ENCODE measurements around the gene FCN3. TPM values are rescaled to one million over a fixed set of nuclear protein-coding genes. Genes with fewer than 3 reads are reported as not detected.

FCN3 gene
- total RNA-seq, 1 experiment from 2014 or later = not detected

DNA sequence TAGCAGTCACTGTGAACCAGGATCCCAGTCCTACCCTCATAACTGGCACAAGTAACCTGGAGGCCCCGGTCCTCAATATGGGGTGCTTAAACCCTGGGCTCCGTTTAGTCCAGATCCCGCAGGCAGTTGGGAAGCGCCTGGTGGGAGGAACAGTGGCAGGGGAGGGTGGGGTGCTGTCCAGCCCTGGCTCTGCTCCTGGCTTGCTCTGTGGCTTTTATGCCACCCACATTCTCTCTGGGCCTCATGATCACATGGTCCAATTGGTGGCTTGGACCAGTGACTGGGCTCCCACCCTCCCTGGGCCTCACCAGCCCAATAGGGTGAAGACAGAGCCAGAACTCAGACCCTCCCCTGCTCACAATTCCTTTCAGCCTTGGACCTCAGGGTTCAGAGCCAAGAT is 5.6 kb upstream of the FCN3 start:
- DNase-seq (ENCODE audit: low read depth) = no peak

DNA sequence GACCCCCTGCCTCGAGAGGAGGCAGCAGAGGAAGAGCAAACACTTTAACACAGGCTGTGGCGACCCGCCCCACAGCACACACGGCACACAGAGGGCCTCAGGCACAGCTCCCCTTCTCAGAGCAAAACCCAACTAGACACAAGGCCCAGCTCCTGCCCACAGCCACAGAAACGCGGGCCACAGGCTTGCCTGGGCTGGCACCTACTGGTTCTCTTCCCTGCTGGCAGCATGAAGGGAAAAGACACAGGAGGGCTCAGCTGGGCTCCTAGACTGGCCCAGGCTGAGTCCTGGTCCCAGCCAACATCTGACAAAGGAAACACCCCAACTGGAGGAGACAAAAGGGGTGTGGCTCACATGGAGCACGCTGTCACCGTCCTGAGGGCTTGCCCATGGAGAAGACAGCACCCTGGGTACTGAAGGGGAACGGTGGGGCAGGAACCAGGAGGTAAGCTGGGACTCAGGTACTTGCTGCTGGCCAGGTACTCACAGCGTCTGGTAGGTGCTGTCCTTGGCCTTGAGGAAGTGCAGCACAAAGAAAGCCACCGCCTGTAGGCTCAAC is 5.0 kb upstream of the FCN3 start:
- DNase-seq (ENCODE audit: low read depth) = no peak

DNA sequence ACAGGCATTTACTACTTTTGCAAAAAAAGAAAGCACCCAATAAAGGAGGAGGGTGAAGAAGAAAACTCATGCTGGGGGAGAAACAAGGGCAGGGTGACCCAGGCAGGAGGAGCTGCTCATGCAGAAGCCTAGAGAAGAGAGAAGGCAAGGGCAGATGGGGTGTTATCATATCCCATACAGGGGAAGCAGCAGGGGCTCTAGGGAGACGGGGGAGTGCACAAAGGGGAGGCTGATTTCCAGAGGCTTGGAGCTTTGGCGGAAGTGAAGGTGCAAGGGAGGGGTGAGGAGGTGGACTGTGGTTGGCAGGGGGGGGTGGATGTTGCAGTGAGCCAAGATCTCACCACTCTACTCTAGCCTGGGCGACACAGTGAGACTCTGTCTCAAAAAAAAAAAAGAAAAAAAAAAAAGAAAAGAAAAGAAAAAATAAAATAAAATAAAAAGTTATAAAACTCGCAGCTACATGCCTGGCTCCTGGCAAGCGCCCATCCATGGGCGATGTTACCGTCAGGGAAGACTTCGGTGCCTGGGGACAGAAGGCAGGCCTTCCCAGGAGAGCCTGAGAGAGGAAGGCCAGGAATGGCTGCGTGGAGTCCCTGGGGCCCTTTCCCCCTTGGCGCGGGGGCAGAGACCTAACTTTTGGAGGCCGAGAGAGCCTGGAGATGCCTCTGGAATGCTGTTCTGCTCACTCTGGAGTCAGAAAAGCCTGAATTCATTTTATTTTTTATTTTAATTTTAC is 3.3 kb upstream of the FCN3 start:
- DNase-seq (ENCODE audit: low read depth) = no peak

DNA sequence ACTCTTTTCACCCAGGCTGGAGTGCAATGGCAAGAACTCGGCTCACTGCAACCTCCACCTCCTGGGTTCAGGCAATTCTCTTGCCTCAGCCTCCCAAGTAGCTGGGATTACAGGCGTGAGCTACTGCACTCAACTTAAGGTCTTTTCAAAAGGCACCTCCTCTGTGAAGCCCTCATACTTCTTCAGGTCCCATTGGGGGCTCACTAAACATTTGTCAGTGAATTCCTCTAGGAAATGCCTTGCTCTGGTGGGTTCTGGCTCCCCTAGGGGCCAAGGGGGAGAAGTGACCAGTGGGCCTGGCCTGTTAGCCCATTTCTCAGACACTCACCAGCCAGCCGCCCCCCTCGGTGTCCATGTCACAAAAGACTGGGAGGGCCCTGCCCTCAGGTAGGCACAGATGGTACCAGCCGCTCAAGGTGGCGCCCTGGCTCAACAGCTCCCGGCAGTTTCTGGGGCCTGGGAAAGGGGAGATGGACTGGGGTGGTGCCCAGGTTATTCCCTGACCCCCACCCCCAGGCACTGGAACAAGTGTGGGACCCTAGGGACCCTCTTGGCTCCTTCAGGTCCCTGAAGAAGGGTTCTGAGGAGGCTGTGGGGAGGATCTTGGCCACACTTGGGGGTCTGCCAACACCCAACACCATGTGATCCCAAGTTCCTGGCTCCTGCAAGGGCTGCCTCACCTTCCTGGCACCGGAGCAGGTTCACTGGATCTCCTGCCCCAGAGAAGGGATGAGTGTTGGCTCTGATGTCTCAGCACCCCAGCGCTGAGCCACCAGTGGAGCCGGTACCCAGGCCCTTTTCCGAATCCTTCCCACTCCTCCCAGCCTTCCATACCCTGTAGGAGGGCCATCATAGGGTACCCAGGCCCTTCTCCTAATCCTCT is 1.6 kb downstream of the FCN3 start:
- DNase-seq (ENCODE audit: low read depth) = no peak

DNA sequence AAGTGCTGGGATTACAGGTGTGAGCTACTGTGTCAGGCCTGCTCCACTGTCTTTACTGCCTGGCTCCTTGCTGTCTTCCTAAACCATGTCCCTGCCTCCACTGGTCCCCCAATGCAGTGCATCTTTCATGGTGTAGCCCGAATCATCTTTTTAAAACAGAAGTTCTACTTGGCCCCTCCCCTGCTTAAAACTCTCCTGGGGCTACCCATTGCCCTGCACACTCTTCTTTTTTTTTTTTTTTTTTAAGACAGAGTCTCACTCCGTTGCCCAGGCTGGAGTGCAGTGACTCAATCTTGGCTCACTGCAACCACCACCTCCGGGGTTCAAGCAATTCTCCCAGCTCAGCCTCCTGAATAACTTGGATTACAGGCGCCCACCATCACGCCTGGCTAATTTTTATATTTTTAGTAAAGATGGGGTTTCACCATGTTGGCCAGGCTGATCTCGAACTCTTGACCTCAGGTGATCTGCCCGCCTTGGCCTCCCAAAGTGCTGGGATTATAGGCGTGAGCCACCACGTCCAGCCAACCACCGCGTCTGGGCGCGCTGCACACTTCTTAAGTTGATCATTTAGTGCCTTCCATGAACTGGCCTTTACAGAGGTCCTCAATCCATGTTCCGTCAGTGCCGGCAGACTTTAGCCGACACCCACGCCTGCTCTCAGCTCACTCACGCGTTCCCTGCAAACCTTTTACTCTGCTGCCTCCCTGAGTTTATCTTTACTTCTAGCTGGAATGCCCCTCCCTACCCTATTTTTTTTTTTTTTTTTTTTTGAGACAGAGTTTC is 2.4 kb downstream of the FCN3 start:
- DNase-seq (ENCODE audit: low read depth) = no peak

DNA sequence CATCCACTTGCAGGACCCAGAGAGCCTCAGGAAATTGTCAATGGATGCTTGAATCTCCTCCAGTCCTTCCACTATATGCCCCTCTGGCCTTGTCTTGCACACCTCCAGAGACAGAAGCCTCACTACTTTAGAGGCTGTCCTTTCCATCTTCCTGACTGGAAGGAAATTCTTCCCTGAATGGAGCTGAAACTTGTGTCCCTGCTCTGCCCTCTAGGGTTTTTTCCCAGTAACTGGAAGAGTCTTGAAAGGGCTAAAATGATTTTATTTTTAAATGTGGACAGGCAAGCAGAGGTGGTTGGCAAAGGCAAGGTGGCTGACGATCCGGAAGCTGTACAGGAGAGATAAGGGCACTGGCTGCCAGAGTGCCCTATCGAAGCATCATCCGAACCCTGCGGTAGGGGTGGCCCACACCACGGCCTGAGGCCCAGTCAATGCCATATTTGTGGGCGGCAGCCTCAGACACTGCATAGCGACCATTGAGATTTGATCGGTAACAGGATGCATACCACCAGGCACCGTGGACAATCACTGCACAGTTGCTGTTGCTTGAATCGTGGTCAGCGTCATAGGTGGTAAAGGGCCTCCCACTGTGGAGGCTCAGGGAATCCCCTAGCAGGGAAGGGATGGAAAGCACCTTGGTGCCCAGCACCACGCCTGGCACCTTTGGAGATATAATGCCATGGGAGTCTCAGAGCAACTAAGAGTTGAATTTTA is 5.6 kb downstream of the FCN3 start:
- peak; percentile 40 for DNase-seq (ENCODE audit: low read depth)

DNA sequence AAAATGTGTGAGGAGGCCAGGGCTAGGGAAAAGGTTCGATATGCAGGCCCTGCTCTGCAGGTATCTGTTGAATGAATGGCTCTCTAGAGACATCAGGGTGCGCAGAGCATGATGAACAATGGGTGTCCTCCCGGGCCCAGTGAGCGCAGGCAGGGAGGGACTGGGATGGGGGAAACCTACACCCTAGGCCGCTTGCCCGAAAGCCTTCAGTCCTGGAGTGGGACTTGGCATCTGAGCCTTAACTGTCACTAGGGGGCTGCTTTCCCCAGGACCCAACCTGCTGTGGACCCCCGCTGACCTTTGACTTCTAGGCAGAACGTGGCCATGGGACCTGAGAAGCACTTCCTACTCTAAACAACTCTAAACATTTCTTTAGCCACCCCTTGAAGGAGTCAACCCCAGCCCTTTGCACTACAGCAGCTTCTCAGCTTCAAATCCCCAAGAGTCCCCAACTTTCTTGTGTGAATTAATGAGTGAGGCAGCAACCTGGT is 7.4 kb downstream of the FCN3 start:
- no peak for DNase-seq (ENCODE audit: low read depth)

DNA sequence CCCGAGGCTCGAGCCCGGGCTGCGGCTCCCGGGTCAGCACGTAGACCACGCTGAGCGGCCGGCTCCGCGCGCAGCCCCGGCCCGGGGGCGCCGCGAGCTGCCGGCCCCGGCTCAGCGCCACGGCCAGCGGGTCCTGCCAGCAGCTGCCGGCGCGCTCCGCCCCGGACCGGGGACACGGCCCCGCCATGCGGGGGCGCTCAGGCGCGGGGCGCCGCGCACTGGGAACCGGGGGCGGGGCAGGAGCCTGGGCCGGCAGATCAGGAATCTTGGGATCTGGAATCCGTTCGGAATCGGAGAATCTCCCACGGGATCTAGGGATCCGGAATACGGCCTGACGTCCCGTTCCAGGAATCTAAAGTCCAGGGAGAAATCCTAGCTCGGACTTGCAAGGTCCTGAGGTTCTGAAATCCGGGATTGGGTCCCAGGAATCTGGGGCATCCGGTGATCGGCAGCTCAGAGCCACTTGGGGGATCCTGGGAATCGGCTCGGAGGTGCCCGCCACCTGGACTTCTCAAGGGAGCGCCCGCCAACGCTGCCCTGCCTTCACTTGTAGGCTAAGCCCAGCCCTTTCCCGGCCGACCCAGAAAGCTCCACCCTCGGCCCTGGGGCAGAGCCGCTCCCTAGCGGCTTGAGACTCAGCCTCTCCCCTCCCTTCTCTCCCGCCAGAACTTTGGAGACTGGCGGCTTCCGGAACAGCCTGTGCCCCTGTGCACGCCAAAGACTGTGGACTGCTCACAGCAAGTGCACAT is 8.0 kb downstream of the FCN3 start, which contains the start of gene MAP3K6:
TSS of gene MAP3K6 (minus strand) at position 551 of the 749 bp plus-strand sequence. CDS start at position 187, 364 bp downstream.
- DNase-seq (ENCODE audit: low read depth) = peak; percentile 86

DNA sequence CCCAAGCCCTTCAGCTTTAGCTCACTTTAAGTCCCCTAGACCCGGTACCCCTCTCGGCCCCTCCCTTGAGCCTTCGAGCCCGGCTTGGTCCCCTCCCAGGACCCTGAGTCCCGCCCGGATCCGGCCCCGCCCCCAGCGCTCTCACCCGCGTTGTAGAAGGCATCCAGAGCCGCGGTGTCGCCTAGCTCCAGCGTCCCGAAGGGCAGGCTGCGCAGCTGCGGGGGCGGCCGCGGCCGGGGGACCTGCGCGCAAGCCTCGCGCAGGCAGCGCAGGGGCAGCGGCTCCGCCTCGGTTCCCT is 8.6 kb downstream of the FCN3 start:
- DNase-seq (ENCODE audit: low read depth) = peak; percentile 79

DNA sequence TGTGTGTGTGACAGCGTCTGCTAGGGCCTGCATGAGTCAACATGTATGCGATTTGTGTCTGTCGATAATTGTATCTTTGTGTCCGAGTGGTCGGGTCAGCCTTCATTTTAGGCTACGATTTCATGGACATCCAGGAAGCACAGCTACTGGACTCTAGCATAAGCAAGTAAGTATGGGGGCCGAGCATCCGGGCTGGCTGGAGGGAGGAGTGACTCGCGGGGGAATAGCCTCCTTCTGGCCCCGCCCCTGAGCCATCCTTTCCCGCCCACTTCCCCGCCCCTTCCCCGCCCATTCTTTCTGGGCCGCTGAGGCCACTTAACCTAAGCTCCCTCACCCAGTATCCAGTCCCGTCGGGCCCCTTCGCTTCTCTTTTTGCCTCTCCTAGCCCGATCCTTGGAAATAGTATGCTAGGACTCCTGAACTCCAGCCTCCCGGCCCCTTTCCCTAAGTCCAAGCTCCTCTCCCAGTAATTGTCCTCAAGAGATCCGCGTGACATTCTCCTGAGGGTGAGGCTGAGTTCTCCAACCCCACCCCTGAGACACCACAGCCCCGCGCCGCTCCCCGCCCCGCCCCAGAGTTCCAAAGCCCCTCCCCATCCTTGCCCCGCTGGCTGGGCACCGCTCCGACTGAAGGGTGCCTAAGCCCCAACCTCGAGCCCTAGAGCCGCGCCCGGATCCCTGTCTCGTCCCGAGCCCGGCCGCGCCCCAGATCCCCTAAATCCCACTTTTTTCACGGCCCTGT is 9.1 kb downstream of the FCN3 start:
- peak; percentile 87 for DNase-seq (ENCODE audit: low read depth)

DNA sequence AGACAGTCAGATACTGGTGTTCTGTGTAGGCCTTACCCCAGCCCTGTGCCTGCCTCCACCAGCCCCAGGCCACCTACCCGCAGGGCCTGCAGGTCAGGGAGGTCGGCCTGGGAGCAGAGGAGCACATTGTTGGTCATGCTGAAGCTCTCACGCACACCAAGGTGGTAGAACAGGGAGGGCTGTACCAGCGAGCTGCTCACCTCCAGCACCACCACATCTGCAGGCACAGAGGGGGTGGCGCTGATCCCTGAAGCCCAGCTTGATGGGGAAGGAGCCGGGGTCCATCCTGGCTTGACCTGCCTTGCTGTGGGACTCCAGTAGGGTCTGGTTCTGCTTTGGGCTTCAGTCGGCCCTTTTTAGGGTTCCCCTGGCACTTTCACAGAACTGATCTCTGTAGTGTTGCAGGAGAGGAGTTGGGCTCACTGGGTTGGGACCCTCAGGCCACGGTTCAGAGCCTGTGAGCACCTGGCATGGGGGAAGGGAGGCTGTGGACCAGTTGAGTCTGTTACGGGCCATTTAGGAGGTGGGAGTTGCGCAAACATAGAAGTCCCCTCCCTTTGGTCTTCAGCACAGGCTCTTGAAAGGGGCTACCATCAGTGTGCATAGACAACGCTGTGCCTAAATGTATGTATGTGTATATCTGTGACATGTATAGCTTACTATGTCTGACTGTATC is 9.8 kb downstream of the FCN3 start:
- no peak for DNase-seq (ENCODE audit: low read depth)

DNA sequence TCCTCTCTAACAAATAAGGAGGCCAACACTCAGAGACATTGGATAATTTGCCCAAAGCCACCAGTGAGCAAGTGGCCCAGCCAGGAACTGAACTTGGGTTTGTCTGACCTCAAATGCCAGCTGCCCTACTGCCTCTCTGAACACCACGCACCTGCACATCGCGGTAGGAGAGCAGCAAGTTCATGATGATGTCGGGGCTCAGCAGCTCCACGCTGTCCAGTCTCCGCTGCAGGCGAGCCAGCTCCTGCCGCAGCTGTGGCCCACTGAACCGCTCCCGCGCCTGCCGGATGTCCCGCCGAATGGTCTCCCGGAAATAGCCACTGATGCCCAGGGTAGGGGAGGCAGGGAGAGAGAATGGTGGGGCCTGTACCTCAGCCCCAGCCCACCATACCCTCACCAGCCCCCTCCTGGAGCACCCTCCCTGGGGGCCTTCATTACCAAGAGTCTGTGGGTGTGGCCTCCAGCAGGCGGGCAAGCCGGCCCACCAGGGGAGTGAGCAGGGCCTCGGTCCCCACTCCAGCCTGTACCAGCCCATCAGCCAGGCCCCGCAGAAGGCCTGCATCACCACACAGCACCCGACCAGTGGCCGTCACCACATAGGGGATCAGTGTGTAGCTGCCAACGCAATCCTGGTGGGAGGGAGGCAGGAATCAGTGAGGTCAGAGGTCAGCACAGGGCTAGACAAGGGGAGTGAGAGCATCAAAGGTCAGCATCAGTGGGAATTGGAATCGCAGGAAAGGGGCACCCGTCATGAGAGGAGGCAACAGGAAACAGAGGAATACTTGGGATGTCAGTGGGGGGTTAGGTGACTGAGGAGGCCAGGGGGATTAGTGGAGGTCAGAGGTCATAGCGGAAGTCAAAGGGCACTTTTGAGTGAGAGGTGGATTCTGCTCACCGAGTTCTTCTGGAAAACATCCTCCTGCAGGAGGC is 10.6 kb downstream of the FCN3 start:
- no peak for DNase-seq (ENCODE audit: low read depth)

DNA sequence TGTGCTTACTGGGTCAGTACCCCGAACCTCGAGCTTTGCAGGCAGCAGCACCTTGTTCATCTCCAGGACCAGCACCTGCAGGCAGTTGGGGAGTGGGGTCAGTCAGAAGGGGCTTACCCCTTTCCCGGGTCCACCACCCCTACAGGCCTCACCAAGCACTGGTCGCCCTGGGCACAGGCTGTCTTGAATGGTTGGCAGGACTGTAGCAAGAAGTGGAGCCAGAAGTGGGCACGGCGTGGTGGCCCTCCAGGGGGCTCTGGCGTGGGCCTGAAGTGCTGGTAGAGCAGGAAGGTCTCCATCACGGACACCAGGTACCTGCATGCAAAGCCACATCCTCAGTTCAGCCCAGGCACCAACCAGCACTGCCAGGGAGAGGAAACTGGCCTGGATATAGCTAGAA is 13.1 kb downstream of the FCN3 start:
- no peak for DNase-seq (ENCODE audit: low read depth)

DNA sequence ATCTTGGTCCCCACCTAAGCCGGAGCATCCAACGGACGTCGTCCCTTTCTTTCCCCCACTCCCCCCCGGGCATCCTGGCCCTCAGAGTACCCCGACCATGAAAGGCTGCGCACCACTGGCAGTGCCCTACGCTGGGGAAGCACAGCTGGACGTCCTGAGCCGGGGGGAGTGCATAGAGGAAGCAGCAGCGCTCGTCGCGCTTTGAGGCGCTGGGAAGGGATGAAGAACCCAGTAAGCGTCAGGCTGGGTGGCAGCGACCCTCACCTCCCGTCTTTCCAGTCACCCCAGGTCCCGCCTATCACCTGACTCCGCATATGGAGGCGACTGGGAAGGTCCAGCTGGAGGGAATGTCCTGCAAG is 13.6 kb downstream of the FCN3 start:
- no peak for DNase-seq (ENCODE audit: low read depth)

DNA sequence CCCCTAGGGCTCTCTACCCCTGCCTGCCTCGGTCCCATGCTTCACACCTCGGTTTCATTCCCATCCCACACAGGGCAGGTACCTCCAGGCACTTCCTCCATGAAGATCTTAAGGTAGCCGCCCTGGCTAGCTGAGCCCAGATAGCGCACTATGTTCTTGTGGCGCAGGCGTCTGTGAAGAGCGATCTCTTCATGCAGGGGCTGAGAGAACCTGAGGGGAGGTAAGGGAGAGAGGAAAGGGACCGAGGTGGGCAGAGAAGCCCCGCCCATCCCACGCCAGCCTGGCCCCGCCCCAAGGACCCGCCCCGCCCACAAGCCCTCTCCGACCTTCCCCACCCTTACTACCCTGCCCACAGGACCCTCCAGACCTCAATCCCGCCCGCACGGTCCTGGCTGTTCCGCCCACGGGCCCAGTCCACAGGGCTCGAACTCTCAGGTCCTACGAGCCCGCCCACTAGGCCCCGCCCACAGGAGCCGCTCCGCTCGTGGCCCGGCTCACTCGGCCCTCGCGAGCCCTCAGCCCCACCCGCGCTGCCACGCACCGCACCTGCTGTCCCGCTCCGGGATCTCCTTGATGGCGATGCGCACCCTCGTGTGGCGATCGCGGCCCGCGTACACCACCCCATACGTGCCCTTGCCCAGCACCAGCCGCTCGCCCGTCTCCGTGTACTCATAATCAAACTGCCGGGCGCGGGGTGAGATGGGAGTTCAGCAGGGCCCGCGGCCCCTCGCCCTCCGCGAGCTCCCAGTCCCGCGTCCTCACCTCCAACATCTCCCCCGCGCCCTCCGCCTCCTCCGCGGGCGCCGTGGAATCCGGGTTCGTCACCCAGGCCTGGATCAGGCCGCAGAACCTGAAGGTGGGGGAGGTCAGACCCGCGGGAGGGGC is 14.2 kb downstream of the FCN3 start:
- DNase-seq (ENCODE audit: low read depth) = no peak

DNA sequence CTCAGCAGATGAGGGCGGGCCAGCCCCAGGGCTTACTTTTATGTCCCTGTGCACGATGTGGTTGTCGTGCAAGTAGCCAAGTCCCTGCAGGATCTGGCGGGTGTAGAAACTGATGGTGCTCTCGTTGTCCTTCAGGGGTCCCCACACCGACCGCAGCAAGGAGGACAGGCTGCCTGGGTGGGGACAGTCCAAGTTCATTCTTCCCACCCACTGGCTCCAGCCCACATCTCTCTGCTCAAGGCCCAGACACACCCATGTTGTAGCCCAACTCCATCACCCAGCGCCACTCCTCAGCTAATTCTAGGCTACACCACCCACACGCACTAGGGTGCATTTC is 14.8 kb downstream of the FCN3 start:
- DNase-seq (ENCODE audit: low read depth) = no peak

DNA sequence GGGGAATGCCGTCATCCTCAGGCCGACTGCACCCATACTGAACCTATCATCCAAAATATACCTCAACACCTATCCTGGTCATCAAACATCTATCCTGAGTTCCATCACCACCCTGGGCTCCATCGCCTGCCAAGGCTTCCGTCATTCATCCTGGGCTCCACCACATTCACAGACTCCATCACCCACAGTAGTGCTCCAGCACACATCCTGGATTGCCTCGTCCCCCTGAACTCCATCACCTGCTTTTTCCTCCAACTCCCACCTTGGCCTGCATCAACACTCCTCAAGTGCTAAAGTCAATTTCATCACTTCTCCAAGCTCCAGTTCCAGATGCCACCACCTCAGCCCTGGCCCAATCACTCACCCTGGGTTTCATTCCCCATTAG is 15.7 kb downstream of the FCN3 start:
- no peak for DNase-seq (ENCODE audit: low read depth)

All from LHCN-M2 (cell line).